ENCODE data around the gene SHC3. TPM values are rescaled to one million over a fixed set of nuclear protein-coding genes. Genes with fewer than 3 reads are reported as not detected.

SHC3 gene
- total RNA-seq, 1 donor from 2014 or later: 0.83 TPM

- Mint-ChIP-seq H3K27ac (ENCODE audit: unreplicated experiment) (no peak overlapping the region), H3K36me3 (ENCODE audit: unreplicated experiment) (peaks cover 10% of the 10 kb centered on the region), H3K27me3 (ENCODE audit: unreplicated experiment) (no peaks in the 10 kb centered on the region), H3K9me3 (ENCODE audit: unreplicated experiment) (peaks cover 1% of the 10 kb centered on the region), H3K4me1 (ENCODE audit: low read depth, unreplicated experiment) (no peaks in the 10 kb centered on the region), H3K4me3 (ENCODE audit: unreplicated experiment) (no peak overlapping the region)
- DNase-seq: no peak
- TF ChIP-seq CTCF (IDR thresholded peaks at IDR 0.05; ENCODE audit: partially characterized antibody, unreplicated experiment): no peak
Measured at GRCh38 chr9:88984543-88984883, 194.1 kb downstream of the SHC3 start.

DNA sequence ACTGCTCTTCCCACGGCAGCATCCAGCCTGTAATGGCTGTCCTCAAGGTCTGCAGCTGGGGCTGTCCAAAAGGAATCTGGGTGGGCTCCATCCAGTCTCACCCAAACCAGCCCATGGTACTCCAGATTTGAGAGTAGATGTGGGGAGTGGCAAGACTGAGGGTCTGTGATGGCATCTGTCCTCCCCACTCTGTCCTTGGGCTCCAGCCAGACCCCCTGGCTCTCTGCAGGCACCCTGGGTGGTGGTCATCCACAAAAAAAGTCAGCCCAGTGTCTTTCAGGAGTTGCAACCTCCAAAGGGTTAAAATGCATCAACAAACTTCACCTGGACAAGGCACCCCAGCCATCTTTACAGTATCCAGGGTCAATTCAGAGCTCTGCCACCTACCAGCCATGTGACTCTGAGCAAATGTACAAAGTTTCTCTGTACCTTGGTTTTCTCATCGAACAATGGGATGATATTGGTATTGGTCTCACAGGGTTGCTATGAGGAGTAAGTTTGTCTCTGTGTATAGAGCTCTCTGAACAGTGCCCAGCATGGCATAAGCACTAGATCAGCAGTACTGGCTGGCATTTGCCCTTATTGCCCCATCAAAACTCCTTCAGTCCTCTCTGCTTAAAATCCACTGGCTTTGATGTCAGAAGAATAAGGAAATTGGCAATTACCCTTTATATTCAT is 194.6 kb downstream of the SHC3 start:
- DNase-seq: no peak
- TF ChIP-seq CTCF (IDR thresholded peaks at IDR 0.05; ENCODE audit: partially characterized antibody, unreplicated experiment): no peak
- Mint-ChIP-seq H3K27me3 (ENCODE audit: unreplicated experiment) (no peaks in the 10 kb centered on the region), H3K36me3 (ENCODE audit: unreplicated experiment) (peaks cover 10% of the 10 kb centered on the region), H3K27ac (ENCODE audit: unreplicated experiment) (no peak overlapping the region), H3K4me3 (ENCODE audit: unreplicated experiment) (no peak overlapping the region), H3K9me3 (ENCODE audit: unreplicated experiment) (peaks cover 1% of the 10 kb centered on the region), H3K4me1 (ENCODE audit: low read depth, unreplicated experiment) (no peaks in the 10 kb centered on the region)

DNA sequence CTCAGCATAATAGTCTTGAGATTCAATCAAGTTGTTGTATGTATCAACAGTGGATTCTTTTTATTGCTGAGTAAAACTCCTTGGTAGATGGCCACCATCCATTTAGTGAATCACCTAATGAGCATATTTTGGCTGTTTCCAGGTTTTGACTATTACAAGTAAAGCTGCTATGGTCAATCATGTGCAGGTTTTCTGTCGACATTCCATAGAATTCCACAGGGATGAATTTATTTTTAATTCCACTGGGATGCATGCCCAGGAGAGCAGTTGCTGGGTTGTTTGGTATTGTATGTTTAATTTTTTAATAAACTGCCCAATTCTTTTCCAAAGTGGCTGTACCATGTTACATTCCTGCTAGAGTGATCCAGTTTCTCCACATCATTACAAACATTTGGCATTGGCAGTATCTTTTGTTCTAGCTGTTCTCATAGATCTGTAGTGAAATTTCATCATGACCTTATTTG is 197.8 kb downstream of the SHC3 start:
- no peaks in the 10 kb centered on the region for H3K4me1 Mint-ChIP-seq (ENCODE audit: low read depth, unreplicated experiment)

GRCh38 chr9:88979791-88980190 is 198.8 kb downstream of the SHC3 start:
- H3K4me1 Mint-ChIP-seq (ENCODE audit: low read depth, unreplicated experiment): no peaks in the 10 kb centered on the region
- no peak overlapping the region for H3K27ac Mint-ChIP-seq (ENCODE audit: unreplicated experiment)
- H3K36me3 Mint-ChIP-seq (ENCODE audit: unreplicated experiment): peaks cover 10% of the 10 kb centered on the region
- H3K4me3 Mint-ChIP-seq (ENCODE audit: unreplicated experiment): no peak overlapping the region
- no peak for TF ChIP-seq CTCF (IDR thresholded peaks at IDR 0.05; ENCODE audit: partially characterized antibody, unreplicated experiment)
- peaks cover 1% of the 10 kb centered on the region for H3K9me3 Mint-ChIP-seq (ENCODE audit: unreplicated experiment)
- no peak for DNase-seq
- no peaks in the 10 kb centered on the region for H3K27me3 Mint-ChIP-seq (ENCODE audit: unreplicated experiment)

More for the DNA sequence above, 197.8 kb downstream of the SHC3 start:
- no peak for DNase-seq
- Mint-ChIP-seq H3K4me3 (ENCODE audit: unreplicated experiment) (no peak overlapping the region), H3K9me3 (ENCODE audit: unreplicated experiment) (peaks cover 1% of the 10 kb centered on the region), H3K27me3 (ENCODE audit: unreplicated experiment) (no peaks in the 10 kb centered on the region), H3K27ac (ENCODE audit: unreplicated experiment) (no peak overlapping the region), H3K36me3 (ENCODE audit: unreplicated experiment) (peaks cover 10% of the 10 kb centered on the region)
- TF ChIP-seq CTCF (IDR thresholded peaks at IDR 0.05; ENCODE audit: partially characterized antibody, unreplicated experiment): no peak

DNA sequence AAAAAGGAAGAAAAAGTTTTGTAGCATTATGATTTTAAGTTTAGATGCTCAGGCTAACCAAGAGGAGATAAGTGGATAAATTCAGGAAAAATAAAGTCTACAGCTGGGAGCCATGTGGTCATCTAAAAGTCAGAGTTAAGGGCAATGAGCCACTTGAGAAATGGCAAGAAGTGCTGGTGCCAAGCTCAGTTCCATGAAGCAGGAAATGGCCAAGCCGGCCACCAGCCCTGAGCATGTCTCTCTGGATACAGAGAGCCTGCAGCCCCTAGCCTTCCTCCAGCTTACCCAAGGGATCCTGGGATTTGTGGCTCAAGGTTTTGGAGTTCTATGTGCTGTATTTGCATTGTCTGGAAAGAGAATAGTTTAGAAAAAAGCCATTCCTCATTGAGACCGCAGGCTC is 199.6 kb downstream of the SHC3 start:
- Mint-ChIP-seq H3K4me1 (ENCODE audit: low read depth, unreplicated experiment) (no peaks in the 10 kb centered on the region), H3K36me3 (ENCODE audit: unreplicated experiment) (peaks cover 10% of the 10 kb centered on the region), H3K4me3 (ENCODE audit: unreplicated experiment) (no peak overlapping the region), H3K27me3 (ENCODE audit: unreplicated experiment) (no peaks in the 10 kb centered on the region), H3K27ac (ENCODE audit: unreplicated experiment) (no peak overlapping the region), H3K9me3 (ENCODE audit: unreplicated experiment) (no peaks in the 10 kb centered on the region)
- no peak for DNase-seq
- TF ChIP-seq CTCF (IDR thresholded peaks at IDR 0.05; ENCODE audit: partially characterized antibody, unreplicated experiment): no peak

Measured in glutamatergic neuron (in vitro differentiated cells).